ENCODE results near the gene L2HGDH. TPM values are rescaled to one million over a fixed set of nuclear protein-coding genes. Genes with fewer than 3 reads are reported as not detected.

L2HGDH gene
- total RNA-seq, 1 experiment from 2014 or later: 24.0 TPM

DNA sequence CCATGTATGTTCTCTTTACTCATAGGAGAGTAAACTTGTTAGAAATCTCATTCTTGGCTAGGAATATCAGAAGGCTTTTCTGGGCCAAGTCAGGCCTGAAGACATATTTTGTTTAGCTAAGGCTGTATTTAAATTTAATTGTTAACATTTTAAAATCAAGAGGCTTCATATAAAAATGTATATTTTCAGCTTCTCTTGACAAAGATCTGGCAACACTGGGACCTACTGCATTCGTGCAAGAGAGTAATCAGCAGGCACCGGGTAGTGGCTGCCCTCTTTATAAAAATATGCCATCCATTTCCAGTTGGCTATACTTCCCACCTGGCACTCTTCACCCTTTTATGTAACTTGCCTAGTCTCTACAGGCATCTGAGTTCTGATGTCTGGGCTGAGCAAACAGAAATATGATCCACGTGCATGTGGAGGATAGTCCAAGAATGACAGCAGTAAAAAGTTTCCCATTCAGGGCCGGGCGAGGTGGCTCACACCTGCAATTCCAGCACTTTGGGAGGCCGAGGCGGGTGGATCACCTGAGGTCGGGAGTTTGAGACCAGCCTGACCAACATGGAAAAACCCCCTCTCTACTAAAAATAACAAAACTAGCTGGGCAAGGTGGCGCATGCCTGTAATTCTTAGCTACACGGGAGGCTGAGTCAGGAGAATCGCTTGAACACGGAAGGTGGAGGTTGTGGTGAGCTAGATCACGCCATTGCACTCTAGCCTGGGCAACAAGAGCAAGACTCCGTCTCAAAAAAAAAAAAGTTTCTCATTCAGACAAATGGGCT is 78.7 kb downstream of the L2HGDH start:
- peaks cover 16% of the 10 kb centered on the region for H3K9me3 Mint-ChIP-seq
- POLR2A ChIA-PET: interaction anchor here (0.6 kb wide), 1 partner anchor 78 kb away, joined by 7 read pairs; no protein-coding TSS in a partner anchor
- H3K27me3 Mint-ChIP-seq (ENCODE audit: low read depth): no peaks in the 10 kb centered on the region
- no peak overlapping the region for H3K4me3 Mint-ChIP-seq
- no peak overlapping the region for H3K27ac Mint-ChIP-seq
- H3K4me1 Mint-ChIP-seq: peaks cover 18% of the 10 kb centered on the region
- DNase-seq (ENCODE audit: low spot score) (no peak), ATAC-seq (no peak)
- CTCF ChIA-PET: no interaction called here
- H3K36me3 Mint-ChIP-seq: peaks cover 6% of the 10 kb centered on the region
- TF ChIP-seq ZNF138 (CRISPR knock-in tag; conservative IDR thresholded peaks at IDR 0.05): no peak
- TF ChIP-seq ZNF396 (CRISPR knock-in tag; IDR thresholded peaks at IDR 0.05; ENCODE audit: borderline replicate concordance): no peak
- TF ChIP-seq, protein P1, sequence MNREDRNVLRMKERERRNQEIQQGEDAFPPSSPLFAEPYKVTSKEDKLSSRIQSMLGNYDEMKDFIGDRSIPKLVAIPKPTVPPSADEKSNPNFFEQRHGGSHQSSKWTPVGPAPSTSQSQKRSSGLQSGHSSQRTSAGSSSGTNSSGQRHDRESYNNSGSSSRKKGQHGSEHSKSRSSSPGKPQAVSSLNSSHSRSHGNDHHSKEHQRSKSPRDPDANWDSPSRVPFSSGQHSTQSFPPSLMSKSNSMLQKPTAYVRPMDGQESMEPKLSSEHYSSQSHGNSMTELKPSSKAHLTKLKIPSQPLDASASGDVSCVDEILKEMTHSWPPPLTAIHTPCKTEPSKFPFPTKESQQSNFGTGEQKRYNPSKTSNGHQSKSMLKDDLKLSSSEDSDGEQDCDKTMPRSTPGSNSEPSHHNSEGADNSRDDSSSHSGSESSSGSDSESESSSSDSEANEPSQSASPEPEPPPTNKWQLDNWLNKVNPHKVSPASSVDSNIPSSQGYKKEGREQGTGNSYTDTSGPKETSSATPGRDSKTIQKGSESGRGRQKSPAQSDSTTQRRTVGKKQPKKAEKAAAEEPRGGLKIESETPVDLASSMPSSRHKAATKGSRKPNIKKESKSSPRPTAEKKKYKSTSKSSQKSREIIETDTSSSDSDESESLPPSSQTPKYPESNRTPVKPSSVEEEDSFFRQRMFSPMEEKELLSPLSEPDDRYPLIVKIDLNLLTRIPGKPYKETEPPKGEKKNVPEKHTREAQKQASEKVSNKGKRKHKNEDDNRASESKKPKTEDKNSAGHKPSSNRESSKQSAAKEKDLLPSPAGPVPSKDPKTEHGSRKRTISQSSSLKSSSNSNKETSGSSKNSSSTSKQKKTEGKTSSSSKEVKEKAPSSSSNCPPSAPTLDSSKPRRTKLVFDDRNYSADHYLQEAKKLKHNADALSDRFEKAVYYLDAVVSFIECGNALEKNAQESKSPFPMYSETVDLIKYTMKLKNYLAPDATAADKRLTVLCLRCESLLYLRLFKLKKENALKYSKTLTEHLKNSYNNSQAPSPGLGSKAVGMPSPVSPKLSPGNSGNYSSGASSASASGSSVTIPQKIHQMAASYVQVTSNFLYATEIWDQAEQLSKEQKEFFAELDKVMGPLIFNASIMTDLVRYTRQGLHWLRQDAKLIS (CRISPR knock-in tag; IDR thresholded peaks at IDR 0.05; ENCODE audit: borderline replicate concordance): no peak
- TF ChIP-seq, protein P2, sequence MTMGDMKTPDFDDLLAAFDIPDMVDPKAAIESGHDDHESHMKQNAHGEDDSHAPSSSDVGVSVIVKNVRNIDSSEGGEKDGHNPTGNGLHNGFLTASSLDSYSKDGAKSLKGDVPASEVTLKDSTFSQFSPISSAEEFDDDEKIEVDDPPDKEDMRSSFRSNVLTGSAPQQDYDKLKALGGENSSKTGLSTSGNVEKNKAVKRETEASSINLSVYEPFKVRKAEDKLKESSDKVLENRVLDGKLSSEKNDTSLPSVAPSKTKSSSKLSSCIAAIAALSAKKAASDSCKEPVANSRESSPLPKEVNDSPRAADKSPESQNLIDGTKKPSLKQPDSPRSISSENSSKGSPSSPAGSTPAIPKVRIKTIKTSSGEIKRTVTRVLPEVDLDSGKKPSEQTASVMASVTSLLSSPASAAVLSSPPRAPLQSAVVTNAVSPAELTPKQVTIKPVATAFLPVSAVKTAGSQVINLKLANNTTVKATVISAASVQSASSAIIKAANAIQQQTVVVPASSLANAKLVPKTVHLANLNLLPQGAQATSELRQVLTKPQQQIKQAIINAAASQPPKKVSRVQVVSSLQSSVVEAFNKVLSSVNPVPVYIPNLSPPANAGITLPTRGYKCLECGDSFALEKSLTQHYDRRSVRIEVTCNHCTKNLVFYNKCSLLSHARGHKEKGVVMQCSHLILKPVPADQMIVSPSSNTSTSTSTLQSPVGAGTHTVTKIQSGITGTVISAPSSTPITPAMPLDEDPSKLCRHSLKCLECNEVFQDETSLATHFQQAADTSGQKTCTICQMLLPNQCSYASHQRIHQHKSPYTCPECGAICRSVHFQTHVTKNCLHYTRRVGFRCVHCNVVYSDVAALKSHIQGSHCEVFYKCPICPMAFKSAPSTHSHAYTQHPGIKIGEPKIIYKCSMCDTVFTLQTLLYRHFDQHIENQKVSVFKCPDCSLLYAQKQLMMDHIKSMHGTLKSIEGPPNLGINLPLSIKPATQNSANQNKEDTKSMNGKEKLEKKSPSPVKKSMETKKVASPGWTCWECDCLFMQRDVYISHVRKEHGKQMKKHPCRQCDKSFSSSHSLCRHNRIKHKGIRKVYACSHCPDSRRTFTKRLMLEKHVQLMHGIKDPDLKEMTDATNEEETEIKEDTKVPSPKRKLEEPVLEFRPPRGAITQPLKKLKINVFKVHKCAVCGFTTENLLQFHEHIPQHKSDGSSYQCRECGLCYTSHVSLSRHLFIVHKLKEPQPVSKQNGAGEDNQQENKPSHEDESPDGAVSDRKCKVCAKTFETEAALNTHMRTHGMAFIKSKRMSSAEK (CRISPR knock-in tag; IDR thresholded peaks at IDR 0.05; ENCODE audit: borderline replicate concordance): no peak
- no peak for TF ChIP-seq OVOL2 (CRISPR knock-in tag; IDR thresholded peaks at IDR 0.05; ENCODE audit: borderline replicate concordance)
- TF ChIP-seq, protein P3, sequence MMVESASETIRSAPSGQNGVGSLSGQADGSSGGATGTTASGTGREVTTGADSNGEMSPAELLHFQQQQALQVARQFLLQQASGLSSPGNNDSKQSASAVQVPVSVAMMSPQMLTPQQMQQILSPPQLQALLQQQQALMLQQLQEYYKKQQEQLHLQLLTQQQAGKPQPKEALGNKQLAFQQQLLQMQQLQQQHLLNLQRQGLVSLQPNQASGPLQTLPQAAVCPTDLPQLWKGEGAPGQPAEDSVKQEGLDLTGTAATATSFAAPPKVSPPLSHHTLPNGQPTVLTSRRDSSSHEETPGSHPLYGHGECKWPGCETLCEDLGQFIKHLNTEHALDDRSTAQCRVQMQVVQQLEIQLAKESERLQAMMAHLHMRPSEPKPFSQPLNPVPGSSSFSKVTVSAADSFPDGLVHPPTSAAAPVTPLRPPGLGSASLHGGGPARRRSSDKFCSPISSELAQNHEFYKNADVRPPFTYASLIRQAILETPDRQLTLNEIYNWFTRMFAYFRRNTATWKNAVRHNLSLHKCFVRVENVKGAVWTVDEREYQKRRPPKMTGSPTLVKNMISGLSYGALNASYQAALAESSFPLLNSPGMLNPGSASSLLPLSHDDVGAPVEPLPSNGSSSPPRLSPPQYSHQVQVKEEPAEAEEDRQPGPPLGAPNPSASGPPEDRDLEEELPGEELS (CRISPR knock-in tag; IDR thresholded peaks at IDR 0.05): no peak
- TF ChIP-seq, protein P4, sequence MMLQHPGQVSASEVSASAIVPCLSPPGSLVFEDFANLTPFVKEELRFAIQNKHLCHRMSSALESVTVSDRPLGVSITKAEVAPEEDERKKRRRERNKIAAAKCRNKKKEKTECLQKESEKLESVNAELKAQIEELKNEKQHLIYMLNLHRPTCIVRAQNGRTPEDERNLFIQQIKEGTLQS (CRISPR knock-in tag; conservative IDR thresholded peaks at IDR 0.05): no peak
- TF ChIP-seq, protein P5, sequence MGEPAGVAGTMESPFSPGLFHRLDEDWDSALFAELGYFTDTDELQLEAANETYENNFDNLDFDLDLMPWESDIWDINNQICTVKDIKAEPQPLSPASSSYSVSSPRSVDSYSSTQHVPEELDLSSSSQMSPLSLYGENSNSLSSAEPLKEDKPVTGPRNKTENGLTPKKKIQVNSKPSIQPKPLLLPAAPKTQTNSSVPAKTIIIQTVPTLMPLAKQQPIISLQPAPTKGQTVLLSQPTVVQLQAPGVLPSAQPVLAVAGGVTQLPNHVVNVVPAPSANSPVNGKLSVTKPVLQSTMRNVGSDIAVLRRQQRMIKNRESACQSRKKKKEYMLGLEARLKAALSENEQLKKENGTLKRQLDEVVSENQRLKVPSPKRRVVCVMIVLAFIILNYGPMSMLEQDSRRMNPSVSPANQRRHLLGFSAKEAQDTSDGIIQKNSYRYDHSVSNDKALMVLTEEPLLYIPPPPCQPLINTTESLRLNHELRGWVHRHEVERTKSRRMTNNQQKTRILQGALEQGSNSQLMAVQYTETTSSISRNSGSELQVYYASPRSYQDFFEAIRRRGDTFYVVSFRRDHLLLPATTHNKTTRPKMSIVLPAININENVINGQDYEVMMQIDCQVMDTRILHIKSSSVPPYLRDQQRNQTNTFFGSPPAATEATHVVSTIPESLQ (CRISPR knock-in tag; IDR thresholded peaks at IDR 0.05): no peak
- TF ChIP-seq, protein P6, sequence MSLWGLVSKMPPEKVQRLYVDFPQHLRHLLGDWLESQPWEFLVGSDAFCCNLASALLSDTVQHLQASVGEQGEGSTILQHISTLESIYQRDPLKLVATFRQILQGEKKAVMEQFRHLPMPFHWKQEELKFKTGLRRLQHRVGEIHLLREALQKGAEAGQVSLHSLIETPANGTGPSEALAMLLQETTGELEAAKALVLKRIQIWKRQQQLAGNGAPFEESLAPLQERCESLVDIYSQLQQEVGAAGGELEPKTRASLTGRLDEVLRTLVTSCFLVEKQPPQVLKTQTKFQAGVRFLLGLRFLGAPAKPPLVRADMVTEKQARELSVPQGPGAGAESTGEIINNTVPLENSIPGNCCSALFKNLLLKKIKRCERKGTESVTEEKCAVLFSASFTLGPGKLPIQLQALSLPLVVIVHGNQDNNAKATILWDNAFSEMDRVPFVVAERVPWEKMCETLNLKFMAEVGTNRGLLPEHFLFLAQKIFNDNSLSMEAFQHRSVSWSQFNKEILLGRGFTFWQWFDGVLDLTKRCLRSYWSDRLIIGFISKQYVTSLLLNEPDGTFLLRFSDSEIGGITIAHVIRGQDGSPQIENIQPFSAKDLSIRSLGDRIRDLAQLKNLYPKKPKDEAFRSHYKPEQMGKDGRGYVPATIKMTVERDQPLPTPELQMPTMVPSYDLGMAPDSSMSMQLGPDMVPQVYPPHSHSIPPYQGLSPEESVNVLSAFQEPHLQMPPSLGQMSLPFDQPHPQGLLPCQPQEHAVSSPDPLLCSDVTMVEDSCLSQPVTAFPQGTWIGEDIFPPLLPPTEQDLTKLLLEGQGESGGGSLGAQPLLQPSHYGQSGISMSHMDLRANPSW (CRISPR knock-in tag; conservative IDR thresholded peaks at IDR 0.05; ENCODE audit: low read depth): no peak
- no peak for TF ChIP-seq SP1 (CRISPR knock-in tag; conservative IDR thresholded peaks at IDR 0.05)
- no peak for TF ChIP-seq SOX15 (CRISPR knock-in tag; IDR thresholded peaks at IDR 0.05)
- TF ChIP-seq HMGA2 (CRISPR knock-in tag; IDR thresholded peaks at IDR 0.05): no peak
- TF ChIP-seq, protein P7, sequence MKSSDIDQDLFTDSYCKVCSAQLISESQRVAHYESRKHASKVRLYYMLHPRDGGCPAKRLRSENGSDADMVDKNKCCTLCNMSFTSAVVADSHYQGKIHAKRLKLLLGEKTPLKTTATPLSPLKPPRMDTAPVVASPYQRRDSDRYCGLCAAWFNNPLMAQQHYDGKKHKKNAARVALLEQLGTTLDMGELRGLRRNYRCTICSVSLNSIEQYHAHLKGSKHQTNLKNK (CRISPR knock-in tag; IDR thresholded peaks at IDR 0.05): no peak
- TF ChIP-seq, protein P8, sequence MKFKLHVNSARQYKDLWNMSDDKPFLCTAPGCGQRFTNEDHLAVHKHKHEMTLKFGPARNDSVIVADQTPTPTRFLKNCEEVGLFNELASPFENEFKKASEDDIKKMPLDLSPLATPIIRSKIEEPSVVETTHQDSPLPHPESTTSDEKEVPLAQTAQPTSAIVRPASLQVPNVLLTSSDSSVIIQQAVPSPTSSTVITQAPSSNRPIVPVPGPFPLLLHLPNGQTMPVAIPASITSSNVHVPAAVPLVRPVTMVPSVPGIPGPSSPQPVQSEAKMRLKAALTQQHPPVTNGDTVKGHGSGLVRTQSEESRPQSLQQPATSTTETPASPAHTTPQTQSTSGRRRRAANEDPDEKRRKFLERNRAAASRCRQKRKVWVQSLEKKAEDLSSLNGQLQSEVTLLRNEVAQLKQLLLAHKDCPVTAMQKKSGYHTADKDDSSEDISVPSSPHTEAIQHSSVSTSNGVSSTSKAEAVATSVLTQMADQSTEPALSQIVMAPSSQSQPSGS (CRISPR knock-in tag; IDR thresholded peaks at IDR 0.05; ENCODE audit: borderline replicate concordance, low read depth): no peak
- TF ChIP-seq, protein P9, sequence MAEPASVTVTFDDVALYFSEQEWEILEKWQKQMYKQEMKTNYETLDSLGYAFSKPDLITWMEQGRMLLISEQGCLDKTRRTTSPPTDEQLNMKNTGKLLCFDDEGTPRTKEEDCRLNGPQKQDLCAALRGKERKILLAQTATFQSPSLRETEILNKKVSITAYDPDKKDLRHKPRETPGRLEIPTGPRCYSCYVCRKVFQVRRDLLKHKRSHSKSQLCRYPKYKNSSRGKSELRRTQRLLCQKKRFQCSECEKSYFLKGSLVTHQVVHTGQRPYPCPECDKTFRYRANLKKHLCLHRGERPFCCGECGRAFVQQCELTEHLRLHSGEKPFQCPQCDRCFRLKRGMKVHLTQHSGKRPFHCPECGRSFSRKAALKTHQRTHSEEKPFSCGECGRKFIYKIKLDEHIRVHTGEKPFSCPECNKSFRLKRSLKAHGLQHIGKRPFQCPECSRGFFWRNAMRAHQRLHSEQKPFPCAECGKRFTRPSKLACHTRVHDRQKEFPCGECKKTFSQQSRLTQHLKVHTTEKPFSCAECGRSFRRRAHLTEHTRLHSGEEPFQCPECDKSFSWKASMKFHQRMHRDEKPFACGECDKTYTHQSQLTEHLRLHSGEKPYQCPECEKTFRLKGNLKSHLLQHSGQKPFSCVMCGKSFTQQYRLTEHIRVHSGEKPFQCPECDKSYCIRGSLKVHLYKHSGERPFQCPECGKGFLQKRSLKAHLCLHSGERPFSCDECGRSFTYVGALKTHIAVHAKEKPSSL (CRISPR knock-in tag; conservative IDR thresholded peaks at IDR 0.05): no peak
- TF ChIP-seq TP53 (CRISPR knock-in tag; IDR thresholded peaks at IDR 0.05): no peak

Measured in WTC11 (cell line).